Limb (tissue), 2 donors: ENCODE results near the gene ACTBL2.
"Not testable (repeated sequence)": the region's sequence is repeated elsewhere in the genome, so short reads cannot be mapped to it uniquely, and the experiment has no call there.

ENCODE experiments used
- DNase-seq, 2 donors: peaks; one replicate each; pipeline ENCODE4 v3.0.0-alpha.2; 2016; ENCODE audit errors: extremely low spot score in 2 of 2

ACTBL2 gene

GRCh38 chr5:57494104-57495098 is 11.8 kb upstream of the ACTBL2 start:
- DNase-seq: peak in 1 of 2 donors; percentile 39

DNA sequence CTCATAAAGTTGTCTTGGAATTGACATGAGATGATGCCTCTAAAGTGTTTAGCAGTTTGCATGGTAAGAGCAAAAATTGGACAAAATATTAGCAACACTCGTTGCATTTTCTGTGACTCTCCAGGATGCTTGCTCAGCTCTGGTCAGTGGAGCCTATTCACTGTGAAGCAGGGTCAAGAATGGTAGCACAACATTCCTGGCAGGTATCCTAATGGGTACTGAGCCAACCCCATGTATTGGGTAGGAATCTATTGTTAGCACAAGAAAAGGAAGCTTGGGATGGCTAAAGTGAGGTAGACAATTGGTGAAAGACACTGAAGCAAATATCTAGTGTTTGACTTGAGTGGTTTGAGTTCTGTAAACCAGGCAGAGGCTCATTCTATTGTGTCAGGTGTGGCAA is 10.4 kb upstream of the ACTBL2 start:
- DNase-seq: no peak

DNA sequence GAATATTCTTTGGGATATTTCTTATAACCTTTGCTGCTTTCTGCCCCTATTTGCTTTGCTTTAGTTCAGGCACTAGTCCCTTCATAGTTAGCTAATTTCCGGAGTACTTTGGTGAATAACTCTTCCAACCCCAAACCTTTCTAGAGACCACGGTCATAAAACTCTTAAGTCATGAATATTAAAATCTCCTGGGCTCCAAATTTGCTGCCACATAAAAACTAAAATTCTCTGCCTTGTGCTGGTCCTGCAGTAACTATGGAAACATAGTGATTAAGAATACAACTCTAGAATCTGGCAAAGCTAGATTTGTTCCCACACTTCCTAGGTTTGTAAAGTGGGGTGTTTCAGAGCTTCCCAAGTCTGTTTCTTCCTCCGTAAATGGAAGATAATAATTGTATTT is 10.0 kb upstream of the ACTBL2 start:
- DNase-seq: no peak

DNA sequence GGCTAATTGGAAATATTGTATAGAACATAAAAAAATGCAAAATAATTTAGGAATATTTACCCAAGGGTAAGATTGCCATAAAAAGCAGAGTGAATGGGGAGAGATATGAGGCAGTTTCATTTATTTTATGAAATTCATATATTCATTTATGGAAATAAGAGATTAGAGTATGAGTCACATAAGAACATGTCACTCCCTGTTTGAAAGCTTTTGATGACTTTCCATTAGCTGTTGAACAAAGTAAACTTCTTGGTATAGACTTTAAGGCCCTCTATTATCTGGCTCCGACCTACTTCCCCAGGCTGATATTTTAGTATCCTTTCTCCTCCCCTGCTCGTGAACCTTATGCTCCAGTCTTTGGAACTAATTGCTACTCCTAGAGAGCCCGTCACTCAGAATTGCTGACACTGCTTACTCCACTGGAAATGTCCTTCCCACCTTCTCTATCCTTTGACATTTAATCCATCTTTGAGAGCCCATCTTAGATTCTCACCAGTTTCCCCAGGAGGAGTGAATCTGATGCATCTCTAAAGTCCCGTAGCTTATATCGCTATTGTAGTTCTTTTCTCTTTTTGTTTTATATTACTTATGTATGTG is 8.9 kb upstream of the ACTBL2 start:
- DNase-seq: no peak

- no peak for DNase-seq
Observed at GRCh38 chr5:57488215-57488955, 5.8 kb upstream of the ACTBL2 start.

DNA sequence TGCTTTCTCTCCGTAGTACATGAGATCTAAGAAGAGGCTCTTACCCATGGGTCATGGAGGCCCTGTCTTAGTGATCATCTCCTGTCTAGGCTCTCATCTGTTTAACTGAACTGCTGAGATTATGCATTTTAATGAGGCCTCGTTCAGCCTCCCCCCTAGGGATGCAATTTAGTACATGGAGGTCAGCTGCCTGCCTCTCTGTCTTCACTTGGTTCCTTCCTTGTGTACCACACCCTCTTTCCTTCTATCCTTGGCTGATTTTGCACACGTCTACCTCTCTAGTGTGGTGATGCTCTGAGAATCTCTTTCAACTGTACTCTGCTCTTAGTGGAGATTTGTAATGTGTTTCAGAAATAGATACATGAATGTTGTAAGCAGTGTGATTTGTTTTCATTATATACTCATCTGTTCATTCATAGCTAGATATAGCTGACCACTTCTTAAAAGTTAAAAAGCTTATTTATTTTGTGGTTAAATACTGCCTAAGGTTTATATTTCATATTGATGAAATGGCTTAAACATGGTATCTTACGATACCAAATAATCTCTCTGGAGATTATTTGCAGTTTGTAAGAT is 3.5 kb upstream of the ACTBL2 start:
- no peak for DNase-seq

DNA sequence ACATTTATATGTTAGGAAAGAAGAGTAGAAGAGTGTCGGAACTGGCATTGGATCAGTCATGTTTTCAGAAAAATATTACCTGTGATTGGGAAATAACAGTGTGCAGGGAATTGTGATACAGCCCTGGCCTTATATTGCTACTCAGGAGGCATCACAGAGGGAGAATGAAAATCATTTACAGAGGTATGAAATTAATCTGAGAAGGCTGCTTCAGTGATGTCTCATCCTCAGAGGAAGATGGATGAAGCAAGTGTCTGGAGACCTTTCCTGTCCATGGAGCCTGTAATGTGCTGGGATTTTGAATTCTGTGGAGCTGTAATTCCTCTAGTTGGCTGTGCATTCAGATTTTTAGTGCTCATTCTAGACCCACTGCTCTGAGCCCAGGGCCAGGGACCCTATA is 3.8 kb downstream of the ACTBL2 start:
- no peak for DNase-seq

DNA sequence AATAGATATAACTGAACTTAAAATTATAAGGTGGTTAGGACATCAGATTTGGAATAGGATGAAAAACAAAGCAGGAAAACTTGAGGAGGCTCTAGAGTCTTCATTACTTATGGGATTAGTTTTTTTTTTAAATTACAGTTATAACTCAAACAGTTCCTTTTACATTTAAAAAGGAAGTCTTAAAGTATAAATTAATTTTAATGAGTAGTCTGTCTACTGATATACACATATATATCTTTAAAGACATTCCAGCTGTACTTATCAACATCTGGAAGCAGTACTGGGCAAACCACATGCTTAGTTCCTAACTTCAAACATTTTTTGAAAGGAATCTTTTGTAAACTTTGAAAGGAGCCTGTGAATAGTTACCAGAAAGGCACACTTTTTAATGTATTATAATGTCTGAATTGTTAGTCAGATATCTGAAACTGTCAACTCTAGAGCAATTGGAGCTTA is 6.0 kb downstream of the ACTBL2 start:
- no peak for DNase-seq

DNA sequence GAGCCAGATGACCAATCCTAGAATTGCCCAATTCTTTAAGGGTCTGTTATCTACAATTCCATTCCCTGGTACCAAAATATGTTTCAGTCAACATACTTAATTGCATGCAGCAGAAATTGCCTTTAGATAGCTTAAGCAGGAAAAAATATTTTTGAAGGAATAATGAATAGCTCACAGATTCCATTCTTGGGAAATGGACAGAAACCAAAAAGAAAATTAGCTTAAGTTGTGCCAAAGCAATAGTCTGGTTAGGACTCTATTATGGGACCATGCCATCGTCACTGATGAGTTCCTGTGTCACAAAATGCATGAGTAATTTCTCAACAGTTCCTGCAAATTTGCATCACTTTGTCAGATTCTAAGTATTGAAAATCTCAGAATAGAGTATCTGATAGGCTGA is 12.3 kb downstream of the ACTBL2 start:
- DNase-seq: no peak

- DNase-seq: no peak
Observed at GRCh38 chr5:57468481-57469163, 14.0 kb downstream of the ACTBL2 start.

- DNase-seq: no peak
Observed at GRCh38 chr5:57466544-57466943, 16.1 kb downstream of the ACTBL2 start.

- DNase-seq: not testable (repeated sequence)
Observed at GRCh38 chr5:57460056-57460455, 22.6 kb downstream of the ACTBL2 start.

GRCh38 chr5:57458443-57458842 is 24.2 kb downstream of the ACTBL2 start:
- no peak for DNase-seq

DNA sequence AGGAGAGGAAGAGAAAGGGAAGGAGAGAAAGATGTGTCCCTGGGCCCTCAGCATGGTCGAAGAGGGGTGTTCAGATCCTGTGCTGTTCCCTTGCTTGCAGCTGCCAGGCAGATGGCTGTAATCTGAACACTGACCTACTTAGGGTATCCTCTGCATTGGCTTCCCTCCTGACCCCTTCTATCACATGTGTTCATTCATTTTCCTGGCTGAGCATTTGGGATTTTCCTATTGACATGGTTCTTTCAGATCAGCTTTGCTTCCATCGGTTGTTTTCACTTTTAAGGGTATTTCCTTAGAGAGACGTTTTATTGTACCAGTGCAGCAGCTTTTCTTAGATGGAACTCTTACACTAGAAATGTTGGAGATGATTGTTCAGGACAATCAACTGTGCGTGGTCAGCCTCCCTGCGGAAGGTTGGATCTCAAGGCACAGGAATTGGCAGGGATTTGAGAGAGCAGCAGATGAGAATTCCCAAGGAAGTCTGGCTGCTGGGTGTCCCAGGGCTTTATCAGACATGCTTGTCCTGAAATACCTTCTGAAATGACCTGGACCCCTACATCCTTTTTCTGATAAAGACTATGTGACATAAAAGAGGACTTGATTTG is 26.0 kb downstream of the ACTBL2 start:
- no peak for DNase-seq

DNA sequence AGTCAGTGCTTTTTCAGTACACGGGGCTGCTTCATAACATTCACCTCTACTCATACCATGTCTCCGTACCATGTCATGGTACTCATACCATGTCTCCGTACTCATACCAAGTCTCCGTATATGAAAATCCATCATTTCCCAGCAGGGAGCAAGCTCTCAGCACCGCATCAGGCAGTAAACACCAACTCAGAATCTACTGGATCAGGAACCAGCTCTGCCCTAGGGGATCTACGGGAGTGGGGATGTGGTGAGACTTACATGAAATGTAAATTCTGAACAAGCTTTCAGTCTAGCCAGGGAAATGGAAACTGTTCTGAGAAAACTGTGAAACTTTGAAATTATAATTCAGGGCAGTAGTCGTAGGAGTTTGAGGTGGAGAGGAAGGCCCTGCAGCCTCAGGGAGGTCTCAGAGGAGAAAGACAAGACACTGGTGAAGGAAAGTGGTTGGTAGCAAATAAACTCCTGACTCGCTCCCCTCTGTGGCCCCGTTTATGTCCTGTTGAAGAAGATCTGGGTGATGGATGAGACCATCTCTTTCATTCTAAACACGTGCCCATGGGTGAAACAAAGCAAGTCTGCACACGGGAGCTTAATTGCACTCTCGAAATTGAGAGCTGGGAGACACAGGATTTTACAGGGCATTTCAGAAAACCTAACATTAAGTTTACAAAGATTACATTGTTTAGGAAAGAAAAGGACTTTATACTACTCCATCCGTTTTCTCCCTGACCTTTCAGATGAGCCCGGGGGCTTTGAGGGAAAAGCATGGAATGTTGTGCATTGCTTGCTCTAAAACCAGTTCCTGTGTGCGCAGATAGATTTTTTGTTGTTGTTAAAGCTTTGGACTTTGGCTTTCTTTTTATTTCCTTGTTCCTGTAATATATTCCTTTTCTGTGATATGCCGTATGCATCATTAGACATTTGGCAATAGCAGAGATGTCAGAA is 26.8 kb downstream of the ACTBL2 start:
- DNase-seq: no peak

GRCh38 chr5:57454896-57455295 is 27.7 kb downstream of the ACTBL2 start:
- no peak for DNase-seq

GRCh38 chr5:57453728-57454127 is 28.9 kb downstream of the ACTBL2 start:
- no peak for DNase-seq

GRCh38 chr5:57452885-57453284 is 29.7 kb downstream of the ACTBL2 start:
- DNase-seq: no peak
